GM18519 (cell line): ENCODE measurements around the gene ZNF584.
"Not testable (repeated sequence)": the region's sequence is repeated elsewhere in the genome, so short reads cannot be mapped to it uniquely, and the experiment has no call there.

Experiments
- ATAC-seq: cut with Tn5 transposase; IDR thresholded peaks from one replicate; pipeline ENCODE4 v1.9.1; 2021; ENCODE audit warnings: mild to moderate bottlenecking, moderate library complexity; ENCODE audit not compliant: unreplicated experiment, low FRiP score

ZNF584 gene

DNA sequence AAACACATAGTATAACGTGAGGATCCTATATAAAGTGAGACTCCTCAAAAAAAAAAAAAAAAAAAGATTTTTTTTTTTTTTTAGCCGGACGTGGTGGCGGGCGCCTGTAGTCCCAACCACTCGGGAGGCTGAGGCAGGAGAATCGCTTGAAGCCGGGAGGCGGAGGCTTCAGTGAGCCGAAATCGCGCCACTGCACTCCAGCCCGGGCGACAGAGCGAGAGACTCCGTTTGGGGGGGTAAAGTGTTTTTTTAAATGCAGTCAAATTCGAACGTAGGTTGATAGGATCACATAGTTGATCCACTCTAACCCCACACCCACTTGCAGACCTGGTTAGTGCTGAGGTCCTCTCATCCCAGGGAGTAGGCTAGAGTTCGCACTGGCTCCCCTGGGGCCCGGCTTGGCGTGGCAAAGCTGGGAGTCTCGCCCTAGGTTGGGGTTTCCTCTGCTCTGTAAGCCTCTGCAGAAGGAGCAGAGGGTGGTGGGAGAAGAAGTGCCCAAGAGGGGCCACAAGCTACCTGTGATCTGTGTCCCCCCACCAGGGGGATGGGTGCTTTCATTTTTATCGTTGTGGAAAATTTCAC, 6.5 kb upstream of the ZNF584 start:
- ATAC-seq = no peak

GRCh38 chr19:58403920-58404478, 4.5 kb upstream of the ZNF584 start:
- not testable (repeated sequence) for ATAC-seq

- ATAC-seq = no peak
These were observed 1.4 kb upstream of the ZNF584 start for GRCh38 chr19:58406818-58407657.

DNA sequence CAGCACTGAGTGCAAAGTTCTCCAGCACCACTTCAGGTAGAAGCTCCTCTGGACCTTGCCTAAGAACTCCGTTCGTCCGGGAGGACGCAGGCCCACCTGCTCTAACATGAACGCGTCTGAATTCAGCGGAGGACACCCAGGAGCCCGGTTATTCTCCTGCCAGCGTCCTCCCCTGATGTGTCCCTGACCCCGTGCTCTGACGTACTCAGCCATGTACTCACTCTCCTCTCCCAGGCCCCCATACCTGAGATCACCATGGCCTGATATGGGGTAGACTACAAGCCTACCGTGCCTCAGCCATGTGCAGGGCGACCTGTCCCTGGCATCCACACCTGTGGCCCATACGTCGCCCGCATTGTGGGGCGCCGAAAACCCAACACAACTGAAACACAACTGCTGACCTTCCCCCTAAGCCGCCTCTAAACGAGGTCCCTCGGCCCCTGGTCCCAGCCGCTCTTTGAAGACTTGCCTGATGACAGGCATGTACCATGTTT, 744 bp upstream of the ZNF584 start:
- ATAC-seq = no peak

- ATAC-seq = no peak
These were observed 751 bp downstream of the ZNF584 start for GRCh38 chr19:58409010-58409790.

DNA sequence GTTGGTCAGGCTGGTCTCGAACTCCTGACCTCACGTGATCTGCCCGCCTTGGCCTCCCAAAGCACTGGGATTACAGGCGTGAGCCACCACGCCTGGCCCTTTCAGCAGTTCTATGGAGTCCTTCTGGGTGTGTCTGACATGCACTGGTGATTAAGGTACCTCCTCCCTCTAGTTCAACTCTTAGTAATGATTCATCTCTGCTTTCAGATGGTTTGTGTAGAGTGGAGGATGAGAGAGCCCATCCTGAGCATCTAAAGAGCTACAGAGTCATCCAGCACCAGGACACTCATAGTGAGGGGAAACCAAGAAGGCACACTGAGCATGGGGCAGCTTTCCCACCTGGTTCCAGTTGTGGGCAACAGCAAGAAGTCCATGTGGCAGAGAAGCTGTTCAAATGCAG, 8.2 kb downstream of the ZNF584 start:
- ATAC-seq = no peak

GRCh38 chr19:58417071-58417470, 8.6 kb downstream of the ZNF584 start:
- ATAC-seq = no peak

DNA sequence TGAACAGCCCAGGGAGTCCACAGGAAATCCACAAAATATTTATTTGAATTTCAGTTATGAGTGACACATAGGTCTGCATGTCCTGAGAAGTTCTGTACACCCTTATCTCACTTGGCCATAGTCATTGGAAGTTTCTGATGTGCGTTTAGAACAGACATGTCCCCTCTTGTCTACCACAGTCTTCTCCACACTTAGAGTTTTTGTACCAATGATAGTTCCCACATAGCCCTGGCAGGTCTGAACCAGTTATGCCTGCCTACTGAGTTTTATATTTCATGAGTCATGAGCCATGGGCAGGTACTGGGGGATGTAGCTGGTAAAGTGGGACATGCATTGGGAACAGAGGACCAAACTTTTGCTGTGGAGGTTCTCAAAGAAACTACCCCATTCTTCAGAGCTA, 20.2 kb downstream of the ZNF584 start:
- no peak for ATAC-seq

GRCh38 chr19:58429745-58430144, 21.3 kb downstream of the ZNF584 start:
- no peak for ATAC-seq

GRCh38 chr19:58434217-58434616, 25.8 kb downstream of the ZNF584 start:
- no peak for ATAC-seq

- peak; percentile 89 for ATAC-seq
These were observed 31.4 kb downstream of the ZNF584 start, which contains the start of gene ZNF132 for GRCh38 chr19:58439576-58440554. Gene ZNF132, minus strand, starts transcription at chr19:58440153. Its CDS starts 332 bp downstream, at chr19:58439821.

DNA sequence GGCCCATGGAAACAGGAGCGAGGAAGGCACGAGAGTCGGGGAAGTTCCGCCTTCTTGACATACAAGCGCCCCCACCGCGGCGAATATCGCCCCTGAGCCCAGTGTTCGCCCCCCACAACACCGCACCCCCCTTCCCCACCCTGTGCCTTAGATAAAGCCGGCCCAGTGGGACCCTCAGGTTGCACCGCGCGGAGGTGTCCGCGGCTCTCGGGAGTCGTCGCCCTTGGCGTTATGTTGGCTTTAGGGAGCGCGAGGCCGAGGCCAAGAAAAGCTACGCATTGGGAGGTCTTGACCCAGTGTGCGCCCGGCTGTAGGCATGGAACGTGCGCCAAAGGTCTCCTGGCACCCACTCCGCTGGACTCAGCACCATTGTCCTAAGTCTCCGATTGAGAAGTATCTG, 32.1 kb downstream of the ZNF584 start:
- ATAC-seq = no peak

DNA sequence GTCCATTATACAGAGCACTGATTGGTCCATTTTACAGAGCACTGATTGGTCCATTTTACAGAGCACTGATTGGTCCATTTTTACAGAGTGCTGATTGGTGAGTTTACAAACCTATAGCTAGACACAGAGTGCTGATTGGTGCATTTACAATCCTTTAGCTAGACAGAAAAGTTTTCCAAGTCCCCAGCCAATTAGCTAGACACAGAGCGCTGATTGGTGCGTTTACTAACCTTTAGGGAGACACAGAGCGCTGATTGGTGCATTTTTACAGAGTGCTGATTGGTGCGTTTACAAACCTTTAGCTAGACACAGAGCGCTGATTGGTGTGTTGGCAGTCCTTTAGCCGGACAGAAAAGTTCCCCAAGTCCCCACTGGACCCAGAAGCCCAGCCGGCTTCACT, 34.5 kb downstream of the ZNF584 start:
- not testable (repeated sequence) for ATAC-seq

DNA sequence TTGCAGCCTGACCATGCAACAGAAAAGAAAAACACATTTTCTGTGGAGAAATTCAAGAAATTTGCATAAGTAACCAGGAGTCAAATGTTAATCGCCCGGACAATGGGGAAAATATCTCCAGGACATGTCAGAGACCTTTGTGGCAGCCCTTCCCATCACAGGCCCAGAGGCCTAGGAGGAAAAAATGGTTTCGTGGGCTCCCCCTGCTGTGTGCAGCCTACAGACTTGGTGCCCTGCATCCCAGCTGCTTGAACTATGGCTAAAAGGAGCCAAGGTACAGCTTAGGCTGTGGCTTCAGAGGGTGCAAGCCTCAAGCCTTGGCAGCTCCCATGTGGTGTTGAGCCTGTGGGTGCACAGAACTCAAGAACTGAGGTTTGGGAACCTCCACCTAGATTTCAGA, 40.4 kb downstream of the ZNF584 start:
- not testable (repeated sequence) for ATAC-seq

- not testable (repeated sequence) for ATAC-seq
These were observed 41.5 kb downstream of the ZNF584 start for GRCh38 chr19:58449980-58450379.

GRCh38 chr19:58450856-58451357, 42.5 kb downstream of the ZNF584 start:
- ATAC-seq = no peak

DNA sequence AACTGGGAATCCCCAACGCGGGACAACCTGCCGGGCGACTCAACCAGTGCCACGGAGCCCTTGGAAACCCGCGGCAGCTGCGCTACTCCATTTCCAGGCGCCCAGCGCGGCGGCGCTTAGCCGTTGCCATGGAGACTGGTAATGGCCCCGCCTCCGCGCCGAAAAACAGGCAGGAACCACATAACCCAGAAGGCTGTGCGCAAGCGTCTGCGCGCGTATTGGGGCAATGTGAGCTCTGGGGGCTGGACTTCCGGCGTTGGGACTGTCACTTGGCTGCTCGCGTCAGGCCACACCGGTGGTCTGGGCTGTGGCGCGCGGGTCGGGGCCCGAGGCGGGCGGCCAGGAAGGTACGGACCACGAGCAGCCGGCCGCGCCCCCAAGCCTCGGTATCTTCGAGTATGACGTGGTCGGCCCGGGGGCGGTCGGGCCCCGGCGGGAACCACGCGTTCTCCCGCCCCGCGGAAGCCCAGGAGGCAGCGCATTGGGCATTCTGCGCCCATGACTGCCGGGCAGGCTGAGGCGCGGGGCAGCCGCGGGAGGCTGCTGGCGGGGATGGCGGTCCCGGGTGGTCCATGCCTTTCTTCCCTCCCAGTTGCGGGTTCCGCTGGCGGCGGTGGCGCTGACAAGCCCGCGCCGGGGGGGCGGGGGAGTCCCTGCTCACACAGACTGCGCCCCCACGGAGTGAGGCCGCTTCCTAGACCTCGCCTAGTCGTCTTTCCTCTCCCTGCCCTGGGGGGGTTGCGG, 43.1 kb downstream of the ZNF584 start, which contains the start of gene ZNF324B:
Gene ZNF324B (plus strand): TSS at position 265 of the 744 bp plus-strand sequence. CDS start 2,080 bp downstream, outside the sequence.
- ATAC-seq = peak; percentile 82

GRCh38 chr19:58453743-58454142, 45.3 kb downstream of the ZNF584 start:
- no peak for ATAC-seq
